Calu3 (cell line): ENCODE data around the gene RNF207. TPM values are rescaled to one million over a fixed set of nuclear protein-coding genes. Genes with fewer than 3 reads are reported as not detected.

Source experiments
- BruUV-seq: library from RNA; stranded (reverse); fragments of 400-500 nt; replicated peaks from 2 replicates; lab custom pipeline; 2021; lab: Mats Ljungman, UMichigan
- CTCF ChIA-PET: fragments of 300-600 bp; sonication (Branson Sonifier 250); formaldehyde crosslinking; loops from one replicate; lab custom pipeline; 2022; ENCODE audit warnings: antibody characterized with exemption; lab: Charles Lee
- DNase-seq: peaks from one replicate; pipeline ENCODE4 v3.0.0; 2022
- H3K27ac Mint-ChIP-seq: one replicate; pipeline ENCODE4 v1.8.0; 2022; ENCODE audit warnings: mixed read lengths; ENCODE audit not compliant: unreplicated experiment
- H3K27me3 Mint-ChIP-seq: one replicate; pipeline ENCODE4 v1.8.0; 2022; ENCODE audit warnings: mixed read lengths; ENCODE audit not compliant: unreplicated experiment
- H3K36me3 Mint-ChIP-seq: one replicate; pipeline ENCODE4 v1.8.0; 2022; ENCODE audit warnings: mild to moderate bottlenecking, moderate library complexity, mixed read lengths; ENCODE audit not compliant: insufficient read depth, unreplicated experiment
- H3K4me1 Mint-ChIP-seq: one replicate; pipeline ENCODE4 v1.8.0; 2022; ENCODE audit warnings: mild to moderate bottlenecking, low read depth, mixed read lengths; ENCODE audit not compliant: unreplicated experiment
- H3K4me3 Mint-ChIP-seq: one replicate; pipeline ENCODE4 v1.8.0; 2022; ENCODE audit warnings: mild to moderate bottlenecking, low read depth, moderate library complexity, mixed read lengths; ENCODE audit not compliant: unreplicated experiment
- H3K9me3 Mint-ChIP-seq: one replicate; pipeline ENCODE4 v1.8.0; 2022; ENCODE audit warnings: low read depth, mixed read lengths; ENCODE audit not compliant: unreplicated experiment
- intact Hi-C: fragments of 100-400 bp; cut with micrococcal nuclease; formaldehyde crosslinking; loops from one replicate; pipeline ENCODE4 v1.10.0; 2022; ENCODE audit not compliant: unreplicated experiment
- total RNA-seq: library from RNA; stranded (reverse); gene quantifications from 2 replicates; pipeline ENCODE4 v1.2.3, GENCODE V29; 2022
- TF ChIP-seq, protein P1 (sequence below): fragments of 200-600 bp; IDR thresholded peaks from one replicate; pipeline ENCODE4 v1.8.0; 2022; ENCODE audit warnings: antibody characterized with exemption; ENCODE audit not compliant: unreplicated experiment

RNF207 gene
- total RNA-seq, 1 experiment from 2014 or later, result 160 TPM

- CTCF ChIA-PET, result interaction anchor here (0.6 kb wide), 1 partner anchor 14 kb away, joined by 10 read pairs; no protein-coding TSS in a partner anchor
- no TSS peak for BruUV-seq
Observed at GRCh38 chr1:6270401-6270800, 64.5 kb downstream of the RNF207 start.

More at GRCh38 chr1:6270401-6270800, 64.5 kb downstream of the RNF207 start:
- intact Hi-C loops, result no loop called here
- H3K36me3 Mint-ChIP-seq, result no peaks in the 10 kb centered on the region
- TF ChIP-seq, protein P1, sequence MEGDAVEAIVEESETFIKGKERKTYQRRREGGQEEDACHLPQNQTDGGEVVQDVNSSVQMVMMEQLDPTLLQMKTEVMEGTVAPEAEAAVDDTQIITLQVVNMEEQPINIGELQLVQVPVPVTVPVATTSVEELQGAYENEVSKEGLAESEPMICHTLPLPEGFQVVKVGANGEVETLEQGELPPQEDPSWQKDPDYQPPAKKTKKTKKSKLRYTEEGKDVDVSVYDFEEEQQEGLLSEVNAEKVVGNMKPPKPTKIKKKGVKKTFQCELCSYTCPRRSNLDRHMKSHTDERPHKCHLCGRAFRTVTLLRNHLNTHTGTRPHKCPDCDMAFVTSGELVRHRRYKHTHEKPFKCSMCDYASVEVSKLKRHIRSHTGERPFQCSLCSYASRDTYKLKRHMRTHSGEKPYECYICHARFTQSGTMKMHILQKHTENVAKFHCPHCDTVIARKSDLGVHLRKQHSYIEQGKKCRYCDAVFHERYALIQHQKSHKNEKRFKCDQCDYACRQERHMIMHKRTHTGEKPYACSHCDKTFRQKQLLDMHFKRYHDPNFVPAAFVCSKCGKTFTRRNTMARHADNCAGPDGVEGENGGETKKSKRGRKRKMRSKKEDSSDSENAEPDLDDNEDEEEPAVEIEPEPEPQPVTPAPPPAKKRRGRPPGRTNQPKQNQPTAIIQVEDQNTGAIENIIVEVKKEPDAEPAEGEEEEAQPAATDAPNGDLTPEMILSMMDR, result no peak
- no peaks in the 10 kb centered on the region for H3K27me3 Mint-ChIP-seq
- DNase-seq, result no peak
- no peaks in the 10 kb centered on the region for H3K4me1 Mint-ChIP-seq
- no peak overlapping the region for H3K4me3 Mint-ChIP-seq
- H3K9me3 Mint-ChIP-seq, result no peaks in the 10 kb centered on the region
- no peak overlapping the region for H3K27ac Mint-ChIP-seq

Other genes starting within 250 kb of the RNF207 start
- gene NPHP4, start 213.7 kb upstream of the RNF207 start, total RNA-seq, result 11.1 and 11.5 TPM in 2 replicates
- 3.6 and 4.7 TPM in 2 replicates for gene KCNAB2, start 160.2 kb upstream of the RNF207 start, total RNA-seq
- gene CHD5, start 25.8 kb upstream of the RNF207 start, total RNA-seq, result 0.27 and 0.28 TPM in 2 replicates
- gene RPL22, start 6.5 kb upstream of the RNF207 start, total RNA-seq, result 256 and 259 TPM in 2 replicates
- gene ICMT, start 29.8 kb downstream of the RNF207 start, total RNA-seq, result 54.5 and 56.2 TPM in 2 replicates
- not detected in 2 replicates for gene HES3, start 38.1 kb downstream of the RNF207 start, total RNA-seq
- gene GPR153, start 55.0 kb downstream of the RNF207 start, total RNA-seq, result 3.7 and 4.7 TPM in 2 replicates
- 32.1 and 36.2 TPM in 2 replicates for gene ACOT7, start 187.6 kb downstream of the RNF207 start, total RNA-seq
- not detected in 2 replicates for gene HES2, start 213.8 kb downstream of the RNF207 start, total RNA-seq
- 2.2 and 3.4 TPM in 2 replicates for gene ESPN, start 218.7 kb downstream of the RNF207 start, total RNA-seq